Neural crest cell (in vitro differentiated cells): ENCODE measurements around the gene KRT77. TPM values are rescaled to one million over a fixed set of nuclear protein-coding genes. Genes with fewer than 3 reads are reported as not detected.

Experiments
- DNase-seq: peaks from one replicate; pipeline ENCODE4 v3.0.0; 2021; ENCODE audit warnings: low read depth, mixed read lengths, low spot score
- H3K27ac Mint-ChIP-seq: one replicate; pipeline ENCODE4 v1.8.0; 2021; ENCODE audit warnings: mild to moderate bottlenecking, mixed read lengths; ENCODE audit not compliant: unreplicated experiment
- H3K27me3 Mint-ChIP-seq: 2 replicates; pipeline ENCODE4 v1.8.0; 2021; ENCODE audit warnings: low read depth, mild to moderate bottlenecking, mixed read lengths
- H3K36me3 Mint-ChIP-seq: 2 replicates; pipeline ENCODE4 v1.8.0; 2021; ENCODE audit warnings: low read depth, mild to moderate bottlenecking, mixed read lengths
- H3K4me1 Mint-ChIP-seq: 2 replicates; pipeline ENCODE4 v1.8.0; 2021; ENCODE audit warnings: mixed read lengths
- H3K4me3 Mint-ChIP-seq: one replicate; pipeline ENCODE4 v1.8.0; 2021; ENCODE audit warnings: mild to moderate bottlenecking, mixed read lengths
- H3K9me3 Mint-ChIP-seq: 2 replicates; pipeline ENCODE4 v1.8.0; 2021; ENCODE audit warnings: mixed read lengths
- CTCF ChIP-seq: fragments of 200-600 bp; sonication (generic); conservative IDR thresholded peaks from 2 replicates; pipeline ENCODE4 v1.5.0; 2021; ENCODE audit warnings: antibody characterized with exemption, mild to moderate bottlenecking
- total RNA-seq: library from RNA; stranded (reverse); gene quantifications from 2 replicates; pipeline ENCODE4 v1.2.1, GENCODE V29; 2021

The KRT77 gene
- total RNA-seq, 1 donor from 2014 or later, result not detected

- Mint-ChIP-seq H3K27ac (no peak overlapping the region), H3K9me3 (no peaks in the 10 kb centered on the region), H3K4me1 (no peaks in the 10 kb centered on the region), H3K27me3 (peaks cover 93% of the 10 kb centered on the region), H3K36me3 (no peaks in the 10 kb centered on the region), H3K4me3 (no peak overlapping the region)
- TF ChIP-seq CTCF, result no peak
- no peak for DNase-seq
Measured at GRCh38 chr12:52730383-52730782, 27.1 kb upstream of the KRT77 start.

GRCh38 chr12:52729147-52729546 is 25.8 kb upstream of the KRT77 start:
- TF ChIP-seq CTCF, result no peak
- Mint-ChIP-seq H3K9me3 (no peaks in the 10 kb centered on the region), H3K4me1 (no peaks in the 10 kb centered on the region), H3K36me3 (no peaks in the 10 kb centered on the region), H3K27ac (no peak overlapping the region), H3K27me3 (peaks cover 83% of the 10 kb centered on the region), H3K4me3 (no peak overlapping the region)
- no peak for DNase-seq

GRCh38 chr12:52728374-52728773 is 25.1 kb upstream of the KRT77 start:
- Mint-ChIP-seq H3K9me3 (no peaks in the 10 kb centered on the region), H3K27me3 (peaks cover 75% of the 10 kb centered on the region), H3K4me1 (no peaks in the 10 kb centered on the region)

DNA sequence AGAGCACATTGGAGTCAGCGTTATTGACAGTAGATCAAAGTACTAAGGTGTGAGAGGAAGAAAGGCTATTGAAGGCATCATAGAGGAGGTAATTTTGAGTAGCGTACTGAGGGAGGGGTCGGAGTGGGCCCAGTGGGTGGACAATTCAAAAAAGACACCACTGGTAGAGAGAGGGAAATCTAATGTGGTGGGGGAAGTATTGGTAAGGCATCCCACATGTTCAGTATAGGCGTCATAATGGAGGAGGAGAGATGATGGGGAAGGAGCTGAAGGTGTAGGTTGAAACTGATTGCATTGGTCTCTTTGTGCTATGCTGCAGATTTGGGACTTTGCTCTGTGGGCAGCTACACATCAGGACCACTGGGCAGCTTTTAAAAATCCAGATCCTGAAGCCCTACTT is 23.7 kb upstream of the KRT77 start:
- Mint-ChIP-seq H3K4me3 (no peak overlapping the region), H3K9me3 (no peaks in the 10 kb centered on the region), H3K4me1 (no peaks in the 10 kb centered on the region), H3K36me3 (no peaks in the 10 kb centered on the region), H3K27ac (no peak overlapping the region), H3K27me3 (peaks cover 70% of the 10 kb centered on the region)
- TF ChIP-seq CTCF, result no peak
- DNase-seq, result no peak

More at GRCh38 chr12:52728374-52728773, 25.1 kb upstream of the KRT77 start:
- TF ChIP-seq CTCF, result no peak
- H3K4me3 Mint-ChIP-seq, result no peak overlapping the region
- DNase-seq, result no peak
- no peak overlapping the region for H3K27ac Mint-ChIP-seq
- no peaks in the 10 kb centered on the region for H3K36me3 Mint-ChIP-seq

DNA sequence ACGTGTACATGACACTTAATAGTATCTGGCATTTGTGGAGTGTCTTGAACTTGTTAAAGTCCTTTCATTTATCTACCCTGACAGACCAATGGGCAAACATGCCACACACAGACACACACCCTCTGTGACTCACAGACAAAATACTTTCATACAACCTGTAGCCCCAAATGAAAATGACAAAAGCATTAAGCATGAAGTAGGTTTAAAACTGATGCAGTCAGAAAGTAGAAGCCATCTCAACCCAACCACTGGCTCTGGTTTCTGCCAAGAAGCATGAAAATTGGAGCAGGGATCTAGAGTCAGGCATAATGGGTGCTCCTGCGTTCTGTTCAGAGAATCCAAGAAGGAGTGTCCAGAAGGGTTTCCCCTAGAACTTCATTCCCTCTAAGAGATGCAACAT is 23.1 kb upstream of the KRT77 start:
- DNase-seq, result no peak
- no peak overlapping the region for H3K4me3 Mint-ChIP-seq
- peaks cover 68% of the 10 kb centered on the region for H3K27me3 Mint-ChIP-seq
- H3K27ac Mint-ChIP-seq, result no peak overlapping the region
- TF ChIP-seq CTCF, result no peak
- H3K9me3 Mint-ChIP-seq, result no peaks in the 10 kb centered on the region
- H3K4me1 Mint-ChIP-seq, result no peaks in the 10 kb centered on the region
- no peaks in the 10 kb centered on the region for H3K36me3 Mint-ChIP-seq

- peaks cover 50% of the 10 kb centered on the region for H3K27me3 Mint-ChIP-seq
- no peak for DNase-seq
- H3K27ac Mint-ChIP-seq, result no peak overlapping the region
- no peak overlapping the region for H3K4me3 Mint-ChIP-seq
- no peaks in the 10 kb centered on the region for H3K36me3 Mint-ChIP-seq
- TF ChIP-seq CTCF, result no peak
- H3K4me1 Mint-ChIP-seq, result no peaks in the 10 kb centered on the region
- no peaks in the 10 kb centered on the region for H3K9me3 Mint-ChIP-seq
Measured at GRCh38 chr12:52724384-52724783, 21.1 kb upstream of the KRT77 start.
